Measurements from ENCODE around the gene TLDC2.
"Not testable (repeated sequence)": the region's sequence is repeated elsewhere in the genome, so short reads cannot be mapped to it uniquely, and the experiment has no call there.

The TLDC2 gene

GRCh38 chr20:36924167-36925045 is 48.5 kb downstream of the TLDC2 start:
- H3K4me3 ChIP-seq (ENCODE audit: control insufficient read depth, low read depth, low read length): no peak overlapping the region
- DNase-seq (ENCODE audit: low read depth): no peak
- TF ChIP-seq CTCF (conservative IDR thresholded peaks at IDR 0.05; ENCODE audit: control insufficient read depth, insufficient read depth, low read depth, low read length): no peak

GRCh38 chr20:36925234-36925633 is 49.3 kb downstream of the TLDC2 start:
- no peak overlapping the region for H3K4me3 ChIP-seq (ENCODE audit: control insufficient read depth, low read depth, low read length)
- no peak for DNase-seq (ENCODE audit: low read depth)
- TF ChIP-seq CTCF (conservative IDR thresholded peaks at IDR 0.05; ENCODE audit: control insufficient read depth, insufficient read depth, low read depth, low read length): no peak

DNA sequence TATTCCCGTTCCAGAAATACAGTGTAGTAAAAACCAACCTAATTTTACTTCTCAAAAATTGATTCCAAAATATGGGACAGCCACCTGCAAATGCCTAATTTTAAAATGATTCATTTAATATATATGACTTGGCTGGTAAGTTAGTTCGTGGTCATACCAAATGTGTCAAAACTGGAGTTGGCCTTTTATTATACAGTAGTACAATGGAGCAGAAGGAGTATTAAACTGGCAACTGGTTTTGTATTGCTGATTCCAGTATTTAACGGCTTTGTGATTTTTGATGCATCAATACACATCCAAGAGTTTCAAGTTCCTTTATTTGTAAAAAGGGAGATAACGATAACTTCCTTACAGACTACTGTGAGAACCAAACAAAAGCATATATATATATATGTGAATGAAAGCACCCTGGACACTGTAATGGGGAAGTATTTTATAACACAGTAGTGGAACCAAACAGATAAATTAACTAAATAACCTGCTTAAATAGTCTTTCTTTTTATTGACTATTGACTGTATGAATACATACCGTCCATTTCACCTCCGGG is 50.8 kb downstream of the TLDC2 start:
- no peak overlapping the region for H3K4me3 ChIP-seq (ENCODE audit: control insufficient read depth, low read depth, low read length)
- no peak for DNase-seq (ENCODE audit: low read depth)
- no peak for TF ChIP-seq CTCF (conservative IDR thresholded peaks at IDR 0.05; ENCODE audit: control insufficient read depth, insufficient read depth, low read depth, low read length)

DNA sequence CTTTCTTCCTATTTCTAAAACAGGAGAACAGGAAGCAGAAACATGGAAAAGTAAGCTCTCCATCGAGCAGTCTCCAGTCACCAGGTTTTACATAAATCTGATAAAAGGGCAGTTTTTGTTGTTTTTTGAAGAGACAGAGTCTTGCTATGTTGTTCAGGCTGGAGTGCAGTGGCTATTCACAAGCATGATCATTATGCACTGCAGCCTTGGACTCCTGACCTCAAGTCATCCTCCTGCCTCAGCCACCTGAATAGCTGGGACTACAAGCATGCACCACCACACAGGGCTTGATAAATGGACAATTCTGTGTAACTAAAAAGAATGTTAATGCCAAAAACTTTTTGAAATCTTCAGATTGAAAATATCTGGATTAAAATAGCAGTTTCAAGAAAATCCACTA is 51.8 kb downstream of the TLDC2 start:
- TF ChIP-seq CTCF (conservative IDR thresholded peaks at IDR 0.05; ENCODE audit: control insufficient read depth, insufficient read depth, low read depth, low read length): no peak
- H3K4me3 ChIP-seq (ENCODE audit: control insufficient read depth, low read depth, low read length): no peak overlapping the region
- DNase-seq (ENCODE audit: low read depth): no peak

DNA sequence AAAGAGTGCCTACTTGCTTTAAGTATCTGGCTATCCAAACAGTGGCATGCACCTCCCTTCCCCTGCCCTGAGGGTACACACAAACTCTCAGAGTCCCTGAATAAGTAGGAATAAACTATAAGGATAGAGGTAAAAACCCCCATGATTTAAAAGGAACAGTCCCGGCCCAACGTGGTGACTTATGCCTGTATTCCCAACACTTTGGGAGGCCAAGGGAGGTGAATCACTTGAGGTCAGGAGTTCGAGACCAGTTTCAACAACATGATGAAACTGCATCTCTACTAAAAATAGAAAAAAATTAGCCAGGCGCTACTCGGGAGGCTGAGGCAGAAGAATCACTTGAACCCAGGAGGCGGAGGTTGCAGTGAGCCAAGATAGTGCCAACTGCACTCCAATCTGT is 53.4 kb downstream of the TLDC2 start:
- no peak for TF ChIP-seq CTCF (conservative IDR thresholded peaks at IDR 0.05; ENCODE audit: control insufficient read depth, insufficient read depth, low read depth, low read length)
- H3K4me3 ChIP-seq (ENCODE audit: control insufficient read depth, low read depth, low read length): no peak overlapping the region
- DNase-seq (ENCODE audit: low read depth): peak; percentile 69

DNA sequence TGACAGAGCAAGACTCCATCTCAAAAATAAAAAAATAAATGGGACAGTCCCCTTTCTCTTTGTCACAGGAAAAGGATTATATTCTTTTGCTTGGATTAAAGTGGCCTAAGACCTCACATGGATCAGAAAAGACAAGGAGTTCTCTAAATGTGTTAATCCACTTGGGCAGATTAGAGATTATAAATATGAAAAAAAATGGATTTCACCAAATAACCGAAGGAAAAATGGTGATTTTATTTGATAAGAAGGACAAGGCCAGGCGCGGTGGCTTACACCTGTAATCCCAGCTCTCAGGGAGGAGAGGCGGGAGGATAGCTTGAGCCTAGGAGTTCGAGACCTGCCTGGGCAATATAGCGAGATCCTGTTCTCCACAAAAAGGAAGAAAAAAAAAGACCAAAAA is 53.8 kb downstream of the TLDC2 start:
- DNase-seq (ENCODE audit: low read depth): no peak
- TF ChIP-seq CTCF (conservative IDR thresholded peaks at IDR 0.05; ENCODE audit: control insufficient read depth, insufficient read depth, low read depth, low read length): no peak
- H3K4me3 ChIP-seq (ENCODE audit: control insufficient read depth, low read depth, low read length): no peak overlapping the region

- not testable (repeated sequence) for H3K4me3 ChIP-seq (ENCODE audit: control insufficient read depth, low read depth, low read length); DNase-seq (ENCODE audit: low read depth)
Measured at GRCh38 chr20:36932067-36932466, 56.1 kb downstream of the TLDC2 start.

Data from fibroblast of mammary gland (primary cell).